ENCODE measurements around the gene RIMS4. TPM values are rescaled to one million over a fixed set of nuclear protein-coding genes. Genes with fewer than 3 reads are reported as not detected.

Gene RIMS4
- total RNA-seq, result not detected in 2 replicates

DNA sequence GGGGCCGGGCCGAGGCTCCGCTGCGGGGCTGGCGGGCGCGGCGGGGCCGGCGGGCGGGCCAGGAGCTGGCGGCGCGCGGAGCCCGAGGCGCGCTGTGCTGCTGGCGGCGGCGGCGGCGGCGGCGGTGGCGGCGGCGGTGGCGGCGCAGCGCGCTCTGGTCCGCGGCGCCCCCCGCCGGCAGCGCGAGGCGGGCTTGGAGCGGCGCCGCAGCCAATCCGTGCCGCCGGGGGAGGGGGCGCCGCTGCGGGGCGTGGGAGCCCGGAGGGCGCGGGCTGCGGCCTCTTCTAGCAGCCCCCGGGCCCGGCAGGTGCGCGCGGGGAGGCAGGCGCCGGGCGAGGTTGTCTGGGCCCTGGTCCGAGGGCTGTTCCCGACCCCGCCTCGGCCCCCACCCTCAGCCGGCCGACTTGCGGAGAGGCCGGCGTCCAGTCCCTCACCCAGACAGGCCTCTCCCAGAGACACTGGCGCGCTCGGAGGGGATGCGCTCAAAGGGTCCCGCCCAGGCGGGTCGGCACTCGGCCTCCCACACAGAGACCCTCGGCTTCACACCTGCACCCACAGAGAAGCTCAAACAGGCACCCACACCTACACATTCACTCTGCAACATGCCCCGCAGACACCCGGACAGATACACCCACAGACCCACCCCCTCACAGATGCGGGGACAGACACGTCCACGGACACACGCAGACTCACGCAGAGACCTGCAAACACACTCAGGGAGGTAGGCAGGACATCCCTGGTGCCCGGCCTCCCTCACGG, at the start of gene RIMS4:
Gene RIMS4 (minus strand): TSS at position 156 of the 759 bp plus-strand sequence. CDS start 275 bp downstream, outside the sequence.

DNA sequence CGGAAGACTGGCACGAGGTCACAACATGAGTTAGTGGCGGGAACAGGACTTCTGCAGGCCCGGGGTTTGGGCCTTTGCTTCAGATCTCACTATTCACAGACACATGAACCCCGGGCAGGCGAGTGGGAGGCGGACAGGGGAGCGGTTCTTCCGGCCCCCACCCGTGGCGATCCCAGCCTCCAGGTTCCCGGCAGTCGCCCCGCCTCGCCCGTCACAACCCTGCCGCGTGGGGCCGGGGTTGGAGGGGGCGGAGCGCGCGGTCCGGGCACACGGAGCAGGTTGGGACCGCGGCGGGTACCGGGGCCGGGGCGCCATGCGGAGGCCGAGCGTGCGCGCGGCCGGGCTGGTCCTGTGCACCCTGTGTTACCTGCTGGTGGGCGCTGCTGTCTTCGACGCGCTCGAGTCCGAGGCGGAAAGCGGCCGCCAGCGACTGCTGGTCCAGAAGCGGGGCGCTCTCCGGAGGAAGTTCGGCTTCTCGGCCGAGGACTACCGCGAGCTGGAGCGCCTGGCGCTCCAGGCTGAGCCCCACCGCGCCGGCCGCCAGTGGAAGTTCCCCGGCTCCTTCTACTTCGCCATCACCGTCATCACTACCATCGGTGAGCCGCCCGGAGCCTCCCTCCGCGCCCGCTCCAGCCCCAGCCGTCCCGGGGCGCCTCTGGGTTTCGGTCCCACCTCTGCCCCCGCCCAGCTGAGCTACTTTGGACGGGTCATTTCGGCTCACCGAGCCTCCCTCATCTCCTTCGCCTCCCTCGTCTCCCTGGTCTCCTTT, 64.6 kb downstream of the RIMS4 start, which contains the start of gene KCNK15:
Gene KCNK15 (plus strand): TSS at position 268 of the 769 bp plus-strand sequence. CDS start 46 bp downstream, at position 314.

DNA sequence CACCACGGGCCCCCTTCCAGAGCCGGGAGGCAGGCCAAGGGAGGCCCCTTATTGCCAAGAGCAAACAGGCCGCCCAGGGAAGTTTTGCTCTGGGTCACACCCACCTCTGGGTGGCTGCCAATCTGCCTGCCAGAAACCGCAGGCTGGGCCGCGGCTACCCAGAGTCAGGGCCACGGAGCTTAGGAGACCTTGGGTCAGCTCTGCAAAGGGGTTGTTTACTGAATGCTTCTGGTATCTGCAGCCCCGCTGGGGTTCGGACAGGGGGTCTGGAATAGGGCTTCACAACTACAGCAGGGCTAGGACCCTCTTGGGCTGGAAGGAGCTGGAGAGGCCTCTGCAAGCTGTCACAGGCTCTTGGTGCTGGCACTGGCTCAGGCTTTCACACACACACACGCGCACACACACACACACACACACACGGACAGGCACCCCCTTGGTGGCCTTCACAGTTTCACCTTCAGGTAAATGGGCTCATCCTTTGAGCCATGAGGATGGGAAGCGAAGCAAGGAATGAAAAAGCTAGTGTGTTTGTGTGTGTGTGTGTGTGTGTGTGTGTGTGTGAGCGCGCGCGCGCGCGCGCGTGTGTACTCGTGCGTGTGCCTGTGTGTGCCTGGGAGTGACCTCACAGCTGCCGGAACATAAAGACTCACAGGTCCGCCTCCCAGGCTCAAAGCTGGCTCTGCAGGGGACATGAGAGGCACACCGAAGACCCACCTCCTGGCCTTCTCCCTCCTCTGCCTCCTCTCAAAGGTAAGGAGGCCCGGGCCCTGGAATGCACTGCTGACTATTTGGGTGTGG, 95.4 kb downstream of the RIMS4 start, which contains the start of gene CCN5:
Gene CCN5 (plus strand): TSS at position 669 of the 798 bp plus-strand sequence. CDS start 22 bp downstream, at position 691.

Other genes starting within 250 kb of the RIMS4 start
- 42.8 and 74.4 TPM in 2 replicates for gene PKIG, start 228.0 kb downstream of the RIMS4 start, total RNA-seq
- 9.0 and 14.4 TPM in 2 replicates for gene ADA, start 158.8 kb downstream of the RIMS4 start, total RNA-seq
- under 0.01 and 3.7 TPM in 2 replicates for gene CCN5, start 95.2 kb downstream of the RIMS4 start, total RNA-seq
- gene KCNK15, start 64.7 kb downstream of the RIMS4 start, total RNA-seq, result 0.19 and 4.8 TPM in 2 replicates
- 75.5 and 170 TPM in 2 replicates for gene YWHAB, start 75.2 kb upstream of the RIMS4 start, total RNA-seq
- 8.6 and 8.7 TPM in 2 replicates for gene PABPC1L, start 99.5 kb upstream of the RIMS4 start, total RNA-seq
- gene TOMM34, start 149.9 kb upstream of the RIMS4 start, total RNA-seq, result 23.4 and 40.5 TPM in 2 replicates
- gene STK4, start 156.0 kb upstream of the RIMS4 start, total RNA-seq, result 31.0 and 37.6 TPM in 2 replicates